Measurements from ENCODE around the gene YJU2.
"Not testable (repeated sequence)": the region's sequence is repeated elsewhere in the genome, so short reads cannot be mapped to it uniquely, and the experiment has no call there.

The YJU2 gene

GRCh38 chr19:4229179-4229931 is 17.5 kb upstream of the YJU2 start, which contains the start of gene EBI3:
TSS of gene EBI3 (plus strand) at chr19:4229523. CDS start at chr19:4229551, 28 bp downstream.
- no peak for DNase-seq

GRCh38 chr19:4230237-4230636 is 16.6 kb upstream of the YJU2 start:
- DNase-seq, result not testable (repeated sequence)

GRCh38 chr19:4231521-4231920 is 15.4 kb upstream of the YJU2 start:
- not testable (repeated sequence) for DNase-seq

GRCh38 chr19:4232139-4232538 is 14.7 kb upstream of the YJU2 start:
- not testable (repeated sequence) for DNase-seq

DNA sequence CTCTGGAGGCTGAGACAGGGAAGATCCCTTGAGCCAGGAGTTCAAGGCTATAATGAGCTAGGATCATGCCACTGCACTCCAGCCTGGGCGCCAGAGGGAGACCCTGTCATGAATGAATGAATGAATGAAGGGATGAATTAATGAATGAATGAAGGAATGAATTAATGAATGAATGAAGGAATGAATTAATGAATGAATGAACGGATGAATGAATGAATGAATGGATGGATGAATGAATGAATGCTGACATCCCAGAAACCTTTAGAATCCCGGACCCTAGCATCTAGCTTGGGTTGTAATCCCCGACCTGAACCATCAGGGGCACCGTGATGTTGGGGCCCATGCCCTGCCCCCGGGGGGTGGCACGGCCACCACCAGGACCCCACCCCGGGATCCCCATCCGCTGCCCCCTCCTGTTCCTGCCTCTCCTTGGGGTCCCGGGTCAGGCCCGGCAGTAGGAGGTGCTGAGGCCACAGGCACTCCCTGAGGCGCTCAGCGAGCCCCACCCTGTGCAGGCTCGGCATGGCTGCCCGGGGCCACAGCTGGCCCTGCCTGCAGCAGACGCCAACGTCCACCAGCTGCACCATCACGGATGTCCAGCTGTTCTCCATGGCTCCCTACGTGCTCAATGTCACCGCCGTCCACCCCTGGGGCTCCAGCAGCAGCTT is 14.1 kb upstream of the YJU2 start:
- no peak for DNase-seq

- DNase-seq, result no peak
Observed at GRCh38 chr19:4233282-4233853, 13.5 kb upstream of the YJU2 start.

DNA sequence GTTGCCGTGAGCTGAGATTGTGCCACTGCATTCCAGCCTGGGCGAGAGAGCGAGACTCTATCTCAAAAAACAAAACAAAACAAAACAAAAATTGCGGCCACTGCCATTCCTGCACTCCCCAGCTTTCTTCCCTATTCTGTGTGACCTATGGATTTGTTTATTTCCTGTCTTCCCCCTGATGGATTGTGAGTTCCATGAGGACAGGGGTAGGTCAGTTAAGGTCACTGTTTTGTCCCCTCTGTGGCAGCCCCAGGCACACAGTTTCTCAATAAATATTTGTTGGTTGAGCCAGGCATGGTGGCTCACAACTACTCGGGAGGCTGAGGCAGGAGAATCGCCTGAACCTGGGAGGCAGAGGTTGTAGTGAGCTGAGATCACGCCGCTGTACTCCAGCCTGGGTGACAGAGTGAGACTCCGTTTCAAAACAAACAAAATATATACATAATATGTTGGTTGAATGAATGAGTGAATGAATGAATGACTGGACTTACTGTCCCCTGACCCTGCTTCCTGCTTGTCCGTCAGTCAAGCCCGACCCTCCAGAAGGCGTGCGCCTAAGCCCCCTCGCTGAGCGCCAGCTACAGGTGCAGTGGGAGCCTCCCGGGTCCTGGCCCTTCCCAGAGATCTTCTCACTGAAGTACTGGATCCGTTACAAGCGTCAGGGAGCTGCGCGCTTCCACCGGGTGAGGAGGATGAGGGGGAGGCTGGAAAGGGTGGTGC is 12.6 kb upstream of the YJU2 start:
- no peak for DNase-seq

DNA sequence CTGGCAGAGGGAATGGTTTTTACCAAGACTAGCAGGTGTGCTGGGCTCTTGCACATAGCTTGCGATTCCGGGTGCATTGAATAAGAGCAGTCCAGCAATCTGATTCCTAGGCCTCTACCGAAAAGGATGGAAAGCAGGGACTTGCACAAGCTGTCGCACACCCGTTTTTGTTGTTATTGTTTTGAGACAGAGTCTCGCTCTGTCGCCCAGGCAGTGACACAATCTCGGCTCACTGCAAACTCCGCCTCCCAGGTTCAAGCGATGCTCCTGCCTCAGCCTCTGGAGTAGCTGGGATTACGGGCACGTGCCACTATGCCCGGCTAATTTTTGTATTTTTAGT is 12.0 kb upstream of the YJU2 start:
- no peak for DNase-seq

GRCh38 chr19:4237510-4237909 is 9.4 kb upstream of the YJU2 start:
- not testable (repeated sequence) for DNase-seq

- DNase-seq, result no peak
Observed at GRCh38 chr19:4238831-4239230, 8.0 kb upstream of the YJU2 start.

DNA sequence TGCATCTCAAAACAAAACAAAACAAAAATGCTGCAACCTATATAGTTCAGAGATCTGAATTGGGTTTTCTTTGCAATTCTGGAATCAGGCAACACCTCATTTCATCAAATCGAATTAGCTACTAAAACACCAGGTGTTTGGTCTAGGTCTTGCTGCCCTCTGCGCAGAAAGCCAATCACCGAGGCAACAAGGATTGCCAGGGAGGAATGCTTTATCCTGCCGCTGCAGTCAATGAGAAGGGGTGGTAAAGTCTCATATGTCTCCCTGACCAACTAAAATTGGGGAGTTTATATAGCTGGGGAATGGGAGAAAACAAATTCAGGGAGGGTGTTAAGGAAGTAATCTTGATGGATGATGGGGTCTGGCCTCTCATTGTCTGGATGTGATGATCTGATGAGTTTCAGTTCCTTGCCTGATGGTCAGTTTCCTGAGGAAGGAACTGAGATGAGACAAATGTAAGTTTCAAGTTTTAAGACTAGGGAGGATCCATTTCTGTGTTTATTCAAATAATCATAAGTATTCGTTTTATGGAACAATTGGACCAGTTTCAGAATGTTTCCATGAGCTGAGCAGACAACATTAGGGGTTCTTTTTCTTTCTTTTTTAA is 5.0 kb upstream of the YJU2 start:
- DNase-seq, result no peak

- DNase-seq, result not testable (repeated sequence)
Observed at GRCh38 chr19:4245938-4246337, 942 bp upstream of the YJU2 start.

DNA sequence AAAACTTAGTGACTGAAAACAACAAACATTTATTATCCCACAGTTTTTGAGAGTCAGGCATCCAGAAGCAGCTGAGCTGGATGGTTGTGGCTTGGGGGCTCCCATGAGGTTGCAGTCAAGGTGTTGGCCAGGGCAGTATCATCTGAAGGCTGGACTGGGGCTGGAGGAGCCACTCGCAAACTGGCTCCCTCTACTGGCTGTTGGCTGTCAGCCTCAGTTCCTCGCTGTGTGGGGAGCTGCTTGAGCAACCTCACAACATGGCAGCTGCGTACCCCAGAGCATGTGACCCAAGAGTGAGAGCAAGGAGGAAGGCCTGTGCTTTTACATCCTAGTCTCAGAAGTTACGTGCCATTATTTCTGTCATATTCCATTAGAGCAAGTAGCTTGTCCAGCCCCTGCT is 9.7 kb downstream of the YJU2 start:
- DNase-seq, result no peak

DNA sequence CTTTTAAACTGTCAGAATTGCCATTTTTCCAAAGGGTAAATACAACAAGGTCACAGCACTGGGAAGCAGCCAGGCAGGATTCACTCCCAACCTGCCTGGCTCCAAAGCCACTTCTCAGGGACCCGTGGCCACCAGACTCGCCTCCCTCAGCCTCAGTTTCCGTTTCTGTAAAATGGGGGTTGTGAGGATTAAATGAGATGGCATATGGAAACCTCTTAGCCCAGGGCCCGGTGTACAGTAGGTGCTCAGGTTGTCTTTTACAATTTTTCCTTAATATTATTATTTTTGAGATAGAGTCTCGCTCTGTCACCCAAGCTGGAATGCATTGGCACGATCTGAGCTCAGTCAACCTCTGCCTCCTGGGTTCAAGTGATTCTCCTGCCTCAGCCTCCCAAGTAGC is 10.1 kb downstream of the YJU2 start:
- DNase-seq, result no peak

DNA sequence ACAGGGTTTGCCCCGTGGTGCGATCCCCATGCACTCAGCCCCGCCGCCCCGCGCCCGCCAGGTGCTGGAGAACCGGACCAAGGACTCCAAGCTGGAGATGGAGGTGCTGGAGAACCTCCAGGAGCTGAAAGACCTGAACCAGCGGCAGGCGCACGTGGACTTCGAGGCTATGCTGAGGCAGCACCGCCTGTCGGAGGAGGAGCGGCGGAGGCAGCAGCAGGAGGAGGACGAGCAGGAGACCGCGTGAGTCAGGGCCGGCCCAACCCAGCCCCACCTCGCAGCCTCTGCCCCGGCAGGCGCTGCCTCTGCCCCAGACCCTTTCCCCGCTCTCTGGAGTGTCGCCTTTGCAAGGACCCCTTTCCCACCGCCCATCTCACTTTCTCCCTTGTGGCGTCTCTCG is 11.3 kb downstream of the YJU2 start:
- no peak for DNase-seq

DNA sequence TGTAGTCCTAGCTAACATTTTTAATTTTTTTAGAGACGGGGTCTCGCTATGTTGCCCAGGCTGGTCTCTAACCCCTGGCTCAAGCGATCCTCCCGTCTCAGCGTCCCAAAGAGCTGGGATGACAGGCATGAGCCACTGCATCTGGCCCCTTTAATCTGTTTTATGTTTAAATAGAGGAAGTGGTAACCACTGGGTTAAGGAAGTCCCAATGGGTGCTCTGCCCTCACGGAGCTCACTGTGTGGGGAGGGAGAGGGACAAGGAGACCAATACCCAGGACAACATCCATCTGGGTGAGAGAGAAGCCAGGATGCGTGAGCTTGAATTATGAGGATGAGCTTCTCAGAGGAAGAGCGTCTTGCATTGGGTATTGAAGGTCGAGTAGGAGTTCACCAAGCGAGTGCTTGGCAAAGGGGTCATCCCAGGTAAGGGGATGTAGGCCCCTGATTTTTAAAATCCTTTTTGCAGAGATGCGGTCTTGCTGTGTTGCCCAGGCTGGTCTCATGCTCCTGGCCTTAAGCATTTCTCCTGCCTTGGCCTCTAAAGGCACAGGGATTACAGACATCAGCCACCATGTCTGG is 13.8 kb downstream of the YJU2 start:
- no peak for DNase-seq

- no peak for DNase-seq
Observed at GRCh38 chr19:4264812-4265211, 17.9 kb downstream of the YJU2 start.

DNA sequence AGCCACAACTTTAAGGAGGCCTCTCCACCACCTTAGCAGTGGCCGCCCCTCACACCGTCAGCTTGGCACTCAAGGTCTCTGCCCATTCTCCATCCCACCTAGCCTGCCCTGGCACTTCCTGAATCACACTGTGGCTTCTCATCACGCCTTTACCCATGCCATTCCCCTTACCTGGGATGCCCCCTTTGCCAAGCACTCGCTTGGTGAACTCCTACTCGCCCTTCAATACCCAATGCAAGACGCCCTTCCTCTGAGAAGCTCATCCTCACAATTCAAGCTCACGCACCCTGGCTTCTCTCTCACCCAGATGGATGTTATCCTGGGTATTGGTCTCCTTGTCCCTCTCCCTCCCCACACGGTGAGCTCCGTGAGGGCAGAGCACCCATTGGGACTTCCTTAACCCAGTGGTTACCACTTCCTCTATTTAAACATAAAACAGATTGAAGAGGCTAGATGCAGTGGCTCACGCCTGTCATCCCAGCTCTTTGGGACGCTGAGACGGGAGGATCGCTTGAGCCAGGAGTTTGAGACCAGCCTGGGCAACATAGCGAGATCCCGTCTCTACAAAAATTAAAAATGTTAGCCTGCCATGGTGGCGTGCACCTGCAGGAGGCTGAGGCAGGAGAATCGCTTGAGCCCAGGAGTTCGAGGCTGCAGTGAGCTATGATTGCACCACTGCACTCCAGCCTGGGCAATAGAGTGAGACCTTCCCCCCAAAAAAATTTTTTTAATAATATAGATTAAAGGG is 19.5 kb downstream of the YJU2 start:
- DNase-seq, result no peak

DNA sequence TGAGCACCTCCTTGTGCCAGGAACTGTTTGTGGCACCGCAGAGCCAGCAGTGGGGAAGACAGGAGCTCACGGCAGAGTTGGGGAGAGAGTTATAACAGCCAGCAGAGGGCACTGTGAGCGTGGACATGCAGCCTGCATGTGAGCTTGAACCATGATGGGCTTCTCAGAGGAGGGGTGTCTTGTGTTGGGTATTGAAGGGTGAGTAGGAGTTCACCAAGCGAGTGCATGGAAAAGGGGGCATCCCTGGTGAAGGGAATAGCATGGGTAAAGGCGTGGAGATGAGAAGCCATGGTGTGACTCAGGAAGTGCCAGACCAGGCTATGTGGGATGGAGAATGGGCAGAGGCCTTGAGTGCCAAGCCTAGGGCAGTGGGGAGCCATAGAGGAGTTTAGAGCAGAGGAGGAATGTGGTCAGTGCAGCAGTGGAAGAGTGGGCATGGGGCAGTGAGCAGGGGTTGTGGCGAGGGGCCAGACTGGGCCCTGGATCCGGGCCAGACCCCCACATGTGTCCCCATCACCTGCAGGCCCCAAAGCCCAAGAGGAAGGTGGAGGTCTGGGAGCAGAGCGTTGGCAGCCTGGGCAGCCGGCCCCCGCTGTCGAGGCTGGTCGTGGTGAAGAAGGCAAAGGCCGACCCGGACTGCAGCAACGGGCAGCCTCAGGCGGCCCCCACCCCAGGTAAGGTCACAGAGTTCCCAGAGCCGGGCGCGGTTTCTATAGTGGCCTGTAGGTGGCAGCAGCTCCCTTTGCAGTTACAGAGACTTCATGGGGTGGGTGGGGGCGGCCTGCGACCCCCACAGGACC is 20.4 kb downstream of the YJU2 start:
- DNase-seq, result no peak

- DNase-seq, result no peak
Observed at GRCh38 chr19:4267901-4268815, 21.3 kb downstream of the YJU2 start.

Data from NCI-H1048 (cell line).